Progenitor cell of endocrine pancreas (in vitro differentiated cells): ENCODE data around the gene CCHCR1. TPM values are rescaled to one million over a fixed set of nuclear protein-coding genes. Genes with fewer than 3 reads are reported as not detected.

Source experiments
- DNase-seq: peaks from one replicate; pipeline ENCODE4 v3.0.0; 2021; ENCODE audit warnings: low spot score; ENCODE audit not compliant: unreplicated experiment
- H3K27ac Mint-ChIP-seq: 2 replicates; pipeline ENCODE4 v1.8.0; 2021; ENCODE audit warnings: mild to moderate bottlenecking, moderate library complexity, mixed read lengths
- H3K27me3 Mint-ChIP-seq: 2 replicates; pipeline ENCODE4 v1.8.0; 2021; ENCODE audit warnings: mixed read lengths
- H3K36me3 Mint-ChIP-seq: 2 replicates; pipeline ENCODE4 v1.8.0; 2022; ENCODE audit warnings: mixed read lengths; ENCODE audit not compliant: insufficient read depth
- H3K4me1 Mint-ChIP-seq: 2 replicates; pipeline ENCODE4 v1.8.0; 2021; ENCODE audit warnings: low read depth, mixed read lengths
- H3K4me3 Mint-ChIP-seq: 2 replicates; pipeline ENCODE4 v1.8.0; 2021; ENCODE audit warnings: low read depth, mild to moderate bottlenecking, moderate library complexity, mixed read lengths
- H3K9me3 Mint-ChIP-seq: 2 replicates; pipeline ENCODE4 v1.8.0; 2021; ENCODE audit warnings: low read depth, mixed read lengths
- CTCF ChIP-seq: fragments of 200-600 bp; sonication (generic); IDR thresholded peaks from one replicate; pipeline ENCODE4 v1.5.0; 2021; ENCODE audit warnings: antibody characterized with exemption, mild to moderate bottlenecking; ENCODE audit not compliant: unreplicated experiment
- total RNA-seq: library from RNA; stranded (reverse); gene quantifications from 2 replicates; pipeline ENCODE4 v1.2.1, GENCODE V29; 2021

Gene CCHCR1
- total RNA-seq, 1 donor from 2014 or later: 47.2 TPM

- TF ChIP-seq CTCF: no peak
- Mint-ChIP-seq H3K4me1 (peaks cover 6% of the 10 kb centered on the region), H3K9me3 (no peaks in the 10 kb centered on the region), H3K36me3 (no peaks in the 10 kb centered on the region), H3K4me3 (no peak overlapping the region), H3K27me3 (peaks cover 18% of the 10 kb centered on the region), H3K27ac (no peak overlapping the region)
- no peak for DNase-seq
Observed at GRCh38 chr6:31131595-31131994, 26.0 kb downstream of the CCHCR1 start.

GRCh38 chr6:31130751-31131150, 26.9 kb downstream of the CCHCR1 start:
- Mint-ChIP-seq H3K36me3 (no peaks in the 10 kb centered on the region), H3K9me3 (no peaks in the 10 kb centered on the region), H3K4me1 (peaks cover 9% of the 10 kb centered on the region), H3K4me3 (no peak overlapping the region), H3K27me3 (peaks cover 21% of the 10 kb centered on the region), H3K27ac (no peak overlapping the region)
- no peak for DNase-seq
- no peak for TF ChIP-seq CTCF

GRCh38 chr6:31129130-31129529, 28.5 kb downstream of the CCHCR1 start:
- DNase-seq: no peak
- Mint-ChIP-seq H3K27ac (no peak overlapping the region), H3K4me3 (no peak overlapping the region), H3K27me3 (peaks cover 25% of the 10 kb centered on the region), H3K36me3 (no peaks in the 10 kb centered on the region), H3K4me1 (peaks cover 9% of the 10 kb centered on the region), H3K9me3 (no peaks in the 10 kb centered on the region)
- TF ChIP-seq CTCF: no peak

- Mint-ChIP-seq H3K4me3 (no peak overlapping the region), H3K36me3 (no peaks in the 10 kb centered on the region), H3K27me3 (peaks cover 31% of the 10 kb centered on the region), H3K9me3 (no peaks in the 10 kb centered on the region), H3K27ac (no peak overlapping the region), H3K4me1 (peaks cover 9% of the 10 kb centered on the region)
- peak; percentile 70 for DNase-seq
- peak; percentile 88 for TF ChIP-seq CTCF
Observed at GRCh38 chr6:31128093-31128676, 29.4 kb downstream of the CCHCR1 start.

- Mint-ChIP-seq H3K27ac (no peak overlapping the region), H3K36me3 (no peaks in the 10 kb centered on the region), H3K9me3 (no peaks in the 10 kb centered on the region), H3K27me3 (peaks cover 31% of the 10 kb centered on the region), H3K4me3 (no peak overlapping the region), H3K4me1 (peaks cover 9% of the 10 kb centered on the region)
- no peak for TF ChIP-seq CTCF
- DNase-seq: no peak
Observed at GRCh38 chr6:31126396-31127175, 31.0 kb downstream of the CCHCR1 start.
